Measurements from ENCODE around the gene LAMB3.

LAMB3 gene

DNA sequence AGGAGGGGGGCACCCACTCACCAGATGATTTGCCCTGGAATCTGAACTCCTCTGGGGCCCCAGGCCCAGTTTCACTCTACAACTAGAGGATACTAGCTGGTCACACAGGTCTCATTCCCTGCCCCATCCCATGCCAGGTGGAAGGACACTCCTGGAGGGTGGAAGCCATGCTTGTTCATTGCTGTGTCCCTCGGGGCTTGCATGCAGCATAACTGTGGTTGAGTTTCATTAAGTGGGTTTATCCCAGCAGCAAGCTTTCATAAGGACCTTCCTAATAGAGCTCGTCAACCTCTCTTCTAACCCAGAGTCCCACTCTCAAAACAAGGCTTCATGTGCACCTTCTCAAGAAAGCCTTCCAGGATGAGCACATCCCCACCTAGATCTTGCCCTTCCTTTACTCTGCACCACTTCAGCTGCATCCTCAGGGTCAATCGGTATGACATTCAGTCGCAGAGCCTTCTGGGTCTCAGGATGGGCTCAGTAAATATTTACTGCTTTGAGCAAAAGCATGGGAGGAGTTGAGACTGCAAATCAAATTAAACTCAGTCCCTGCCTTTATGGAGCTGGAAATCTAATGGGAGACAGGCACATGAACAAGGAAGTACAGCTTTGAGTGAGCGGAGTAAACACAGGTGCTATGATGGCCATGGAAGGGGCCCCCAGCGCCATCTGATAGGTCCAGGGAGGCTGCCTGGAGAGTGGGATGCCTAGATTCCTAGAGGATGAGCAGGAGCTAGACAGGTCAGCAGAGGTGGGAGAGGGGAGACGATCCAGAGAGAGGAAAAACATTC, 32.3 kb downstream of the LAMB3 start:
- no peak for DNase-seq

DNA sequence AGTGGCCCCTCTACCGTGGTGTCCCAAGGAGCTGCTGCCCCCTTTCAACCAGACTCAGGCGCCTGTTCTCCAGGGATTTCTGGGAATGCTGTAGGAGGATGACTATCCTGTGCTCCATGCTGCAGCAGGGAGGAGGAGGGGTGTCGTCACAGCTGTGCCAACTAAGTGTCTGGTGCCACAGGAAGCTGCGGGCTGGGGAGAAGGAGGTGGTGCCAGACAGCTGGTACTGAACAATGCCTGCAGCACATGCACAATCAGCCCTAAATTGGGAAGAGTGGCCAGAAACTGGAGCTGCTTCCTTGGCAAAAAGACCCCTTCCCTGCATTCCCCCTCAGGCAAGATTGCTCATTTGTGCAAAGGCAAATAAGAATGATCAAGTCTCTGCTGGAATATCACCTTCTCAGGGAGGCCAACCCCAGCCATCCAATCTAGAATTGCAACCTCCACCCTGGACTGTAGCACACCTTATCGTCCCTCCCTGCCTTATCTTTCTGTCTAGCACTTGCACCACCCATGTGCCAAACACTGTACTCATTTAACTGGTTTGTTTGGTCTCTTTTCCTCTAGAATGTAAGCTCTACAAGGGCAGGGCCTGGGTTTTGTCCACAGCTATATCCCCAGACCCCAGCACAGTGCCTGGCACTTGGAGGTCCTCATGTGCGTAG, 33.3 kb downstream of the LAMB3 start:
- peak in 50 of 56 donors; percentile 18 to 87 (median 63) for DNase-seq

DNA sequence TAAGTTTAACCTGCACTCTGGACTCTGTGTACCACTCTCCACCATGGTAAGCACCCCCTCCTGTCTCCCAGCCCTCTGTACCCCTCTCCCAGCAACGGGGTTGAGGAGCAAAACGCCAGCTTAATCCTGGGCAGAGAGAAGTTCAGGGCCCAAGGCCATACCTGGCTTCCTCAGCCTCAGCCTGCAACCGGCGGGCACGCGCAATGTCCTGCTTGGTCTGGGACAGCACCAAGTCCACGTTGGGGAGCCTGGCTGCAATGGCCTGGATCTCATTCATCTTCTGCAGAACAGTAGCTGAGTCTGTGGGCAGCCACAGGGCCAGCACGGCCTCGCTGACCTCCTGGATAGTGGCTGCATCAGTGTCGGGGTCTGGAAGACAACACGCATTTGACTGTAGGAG, 33.9 kb downstream of the LAMB3 start:
- DNase-seq: no peak

DNA sequence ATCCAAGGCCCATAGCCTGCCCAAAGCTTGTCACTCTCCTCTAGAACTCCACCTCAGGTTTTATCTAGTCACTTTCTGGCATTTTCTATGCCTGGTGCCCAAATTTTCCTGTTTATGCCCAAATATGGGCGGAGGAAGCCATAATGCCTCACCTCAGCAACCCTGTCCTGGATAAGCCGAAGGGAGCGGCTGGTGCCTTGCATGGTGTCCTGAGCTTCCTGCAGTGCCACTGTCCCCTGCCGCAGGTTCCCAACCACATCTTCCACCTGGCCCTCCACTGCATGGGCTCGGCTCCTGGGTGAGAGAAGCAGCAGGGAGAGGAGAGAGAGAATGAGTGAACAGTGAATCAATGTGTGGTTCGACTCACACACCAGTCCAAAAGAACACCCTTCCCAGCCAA, 34.5 kb downstream of the LAMB3 start:
- no peak for DNase-seq

DNA sequence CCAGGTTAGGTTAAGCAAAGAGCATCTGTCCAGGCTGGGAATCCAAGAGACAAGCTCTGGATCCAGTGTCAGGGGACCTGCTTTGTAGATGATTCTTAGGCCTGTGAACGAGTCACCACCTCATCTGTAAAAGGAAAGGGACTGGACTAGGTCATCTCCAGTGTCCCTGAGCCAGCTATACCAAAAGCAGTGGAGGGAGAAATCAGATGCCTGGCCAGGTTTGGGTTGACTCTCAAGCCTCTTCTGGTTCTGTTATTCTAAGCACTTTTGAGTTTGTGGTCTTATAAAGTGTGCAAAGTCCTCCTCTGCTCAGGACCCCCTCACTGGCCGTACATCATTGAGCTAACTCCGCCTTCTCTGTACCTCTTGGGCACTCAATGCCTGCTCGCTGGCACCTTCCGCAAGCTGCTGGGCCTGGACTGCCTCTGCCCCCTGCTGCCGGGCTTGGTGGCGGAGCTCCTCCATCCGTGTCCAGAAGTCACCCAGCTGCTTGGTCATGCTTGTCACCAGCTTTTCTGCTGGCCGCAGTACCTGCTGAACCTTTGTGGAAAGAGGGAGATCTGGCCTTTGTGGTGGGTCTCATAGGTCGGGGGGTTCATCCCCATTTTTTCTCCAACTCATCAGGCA, 35.1 kb downstream of the LAMB3 start:
- no peak for DNase-seq

DNA sequence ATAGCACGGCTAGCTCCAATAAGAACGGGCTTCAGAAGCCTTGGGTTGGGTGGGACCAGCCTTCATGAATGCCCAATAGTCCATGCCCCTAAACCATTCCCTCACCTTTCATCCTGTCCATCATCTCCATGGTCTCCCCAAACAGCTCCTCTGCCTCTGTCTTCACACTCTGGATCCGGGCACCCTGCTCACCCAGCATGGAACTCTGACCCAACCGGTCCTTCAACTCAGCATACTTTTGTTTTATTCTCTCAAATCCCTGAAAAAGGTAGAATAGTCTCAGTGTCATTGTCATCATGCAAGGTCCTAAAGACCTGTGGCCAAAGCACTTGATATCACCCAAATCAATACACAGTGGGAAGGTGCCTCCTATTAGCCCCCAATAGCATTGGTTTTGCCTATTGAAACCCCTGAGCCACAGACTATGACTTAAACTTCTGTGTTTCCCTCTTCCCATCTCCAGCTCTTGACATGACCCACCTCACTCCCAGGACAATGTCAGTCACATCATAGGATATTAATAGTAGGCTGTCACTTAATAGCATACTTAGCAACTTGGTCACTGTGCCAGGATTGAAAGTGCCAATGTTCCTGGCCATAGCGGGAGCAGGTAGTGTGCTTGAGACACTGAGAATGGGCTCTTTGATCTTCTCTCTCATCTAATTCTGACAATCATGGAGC, 35.7 kb downstream of the LAMB3 start:
- no peak for DNase-seq

DNA sequence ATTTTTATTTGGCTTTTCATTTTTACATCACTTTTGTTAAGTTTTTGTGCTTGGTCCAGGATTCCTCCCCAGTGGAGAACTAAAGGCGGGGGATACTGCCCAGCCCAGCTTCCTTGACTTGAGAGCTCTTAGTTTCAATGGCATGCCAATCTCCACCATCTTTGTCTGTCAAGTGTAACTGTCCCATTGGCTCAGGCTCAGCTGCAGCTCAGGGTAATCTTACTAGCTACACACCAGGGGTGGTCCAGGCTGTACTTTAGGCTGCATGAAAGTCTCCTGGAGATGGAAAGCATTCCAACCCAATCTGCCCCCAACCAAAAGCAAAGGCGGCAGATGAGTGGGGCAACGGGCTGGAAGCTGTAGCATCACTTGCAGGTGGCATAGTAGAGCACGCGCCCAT, 37.3 kb downstream of the LAMB3 start:
- no peak for DNase-seq

DNA sequence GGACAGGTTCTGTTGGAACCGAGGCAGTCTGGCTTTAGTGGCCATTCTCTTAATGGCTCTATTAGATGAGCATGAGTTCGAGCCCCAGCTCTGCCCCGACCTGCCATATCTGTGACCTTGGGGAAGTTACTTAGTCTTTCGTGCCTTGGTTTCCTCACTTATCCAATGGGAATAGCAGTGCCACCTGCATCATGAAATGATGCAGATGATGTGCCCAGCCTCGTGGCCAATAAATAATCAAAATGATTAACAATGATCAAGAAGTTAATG, 38.1 kb downstream of the LAMB3 start:
- DNase-seq: no peak

DNA sequence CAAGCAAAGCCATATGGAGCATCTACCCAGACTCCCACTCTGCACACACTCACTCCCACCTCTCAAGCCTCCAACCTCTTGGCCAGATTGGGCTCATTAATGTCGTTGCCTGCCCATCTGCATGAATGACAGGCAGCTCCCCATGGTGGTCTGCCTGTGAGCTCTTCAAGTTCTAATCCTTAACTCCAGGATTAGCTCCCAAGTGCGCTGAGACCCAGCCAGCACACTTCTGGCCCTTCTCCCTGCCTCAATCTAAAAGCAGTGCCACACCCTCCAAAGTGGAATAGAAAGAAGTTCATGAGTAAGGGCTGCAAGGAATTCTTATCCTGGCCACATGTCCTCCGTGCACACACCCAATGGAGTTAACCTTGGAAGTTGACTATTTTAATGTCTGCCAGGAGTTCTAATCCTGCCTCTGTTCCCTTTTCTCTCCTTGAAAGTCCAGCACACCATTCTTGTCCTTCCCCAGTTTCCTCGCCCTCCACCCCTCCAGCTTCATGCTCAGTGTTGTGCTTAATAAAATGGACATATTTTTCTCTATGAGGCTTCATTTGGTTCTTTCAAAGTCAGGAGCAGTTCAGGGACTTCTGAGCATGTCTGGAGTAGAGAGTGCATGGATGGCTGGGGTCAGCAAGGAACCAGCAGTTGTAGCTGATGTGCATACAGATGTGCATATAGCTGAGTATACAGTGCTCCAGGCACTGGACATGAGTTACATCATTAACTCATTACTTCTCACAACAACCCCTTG, 38.6 kb downstream of the LAMB3 start:
- no peak for DNase-seq

DNA sequence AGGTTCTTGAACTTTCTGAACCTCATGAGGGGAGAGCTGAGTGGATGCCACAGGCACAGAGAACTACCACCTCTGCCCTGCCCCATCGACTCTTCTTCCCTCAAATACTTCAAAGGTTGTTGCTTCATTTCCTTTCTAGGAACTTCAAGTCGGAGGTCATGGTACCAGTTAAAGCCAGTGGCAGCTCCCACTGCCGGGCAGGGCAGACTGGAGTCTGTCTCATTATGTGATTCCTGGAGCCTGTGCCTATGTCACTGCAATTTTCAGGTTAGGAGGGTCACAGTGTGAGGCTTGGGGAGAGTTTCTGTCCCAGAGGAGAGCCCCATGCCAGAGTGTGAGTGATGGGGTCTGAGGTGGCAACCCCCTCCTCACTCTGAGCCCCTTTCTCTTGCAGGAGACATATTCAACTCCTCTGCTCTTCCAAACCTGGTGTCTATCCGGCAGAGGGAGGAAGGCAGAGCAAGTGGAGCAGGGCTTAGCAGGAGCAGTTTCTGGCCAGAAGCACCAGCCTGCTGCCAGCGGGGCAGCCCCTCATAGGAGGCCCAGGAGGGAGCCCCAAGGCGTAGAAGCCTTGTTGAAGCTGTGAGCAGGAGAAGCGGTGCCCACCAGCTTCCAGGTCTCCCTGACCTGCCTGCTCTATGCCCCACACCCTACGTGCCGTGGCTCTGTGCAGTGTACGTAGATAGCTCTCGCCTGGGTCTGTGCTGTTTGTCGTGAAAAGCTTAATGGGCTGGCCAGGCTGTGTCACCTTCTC, 39.4 kb downstream of the LAMB3 start:
- DNase-seq: no peak

DNA sequence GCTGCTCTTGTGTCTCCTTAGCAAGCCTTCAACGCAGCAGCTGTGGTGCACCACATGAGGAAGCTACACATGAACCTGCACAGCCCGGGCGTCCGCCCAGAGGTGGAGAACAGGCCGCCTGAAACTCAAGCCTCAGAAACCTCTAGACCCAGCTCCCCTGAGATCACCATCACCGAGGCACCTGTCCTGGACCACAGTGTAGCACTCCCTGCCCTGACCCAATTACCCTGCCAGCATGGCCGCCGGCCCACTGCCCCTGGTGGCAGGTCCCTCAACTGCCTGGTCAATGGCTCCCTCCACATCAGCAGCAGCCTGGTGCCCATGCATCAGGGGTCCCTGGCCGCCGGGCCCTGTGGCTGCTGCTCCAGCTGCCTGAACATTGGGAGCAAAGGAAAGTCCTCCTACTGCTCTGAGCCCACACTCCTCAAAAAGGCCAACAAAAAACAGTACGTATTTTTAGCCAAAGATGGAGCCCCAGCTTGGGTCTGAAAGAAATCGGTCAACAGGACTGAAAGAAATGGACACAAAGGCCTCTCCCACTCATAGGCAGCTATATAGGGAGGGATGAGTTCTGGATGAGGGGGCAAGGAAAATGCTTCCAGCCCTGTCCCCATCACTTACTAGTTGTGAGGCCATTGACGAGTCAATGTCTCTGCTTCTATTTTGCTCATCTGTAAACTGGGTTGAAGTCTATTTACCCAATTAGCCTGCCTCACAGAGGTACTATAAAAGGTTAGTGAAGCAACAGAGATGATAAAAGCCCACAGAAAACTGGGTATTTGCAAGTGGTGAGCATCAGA, 40.3 kb downstream of the LAMB3 start:
- no peak for DNase-seq

DNA sequence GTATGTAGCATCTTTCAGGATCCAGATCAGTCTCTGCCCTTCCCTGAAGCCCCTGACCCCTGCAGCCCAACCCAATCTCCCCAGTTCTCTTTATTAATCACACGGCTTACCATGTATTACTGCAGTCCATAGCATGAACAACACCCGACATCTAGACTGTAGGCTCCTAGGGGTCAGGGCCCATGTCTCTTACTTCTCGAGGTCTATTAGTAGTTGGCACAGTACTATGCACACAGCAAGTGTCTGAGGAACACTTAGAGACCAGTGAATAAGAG, 41.7 kb downstream of the LAMB3 start:
- no peak for DNase-seq

DNA sequence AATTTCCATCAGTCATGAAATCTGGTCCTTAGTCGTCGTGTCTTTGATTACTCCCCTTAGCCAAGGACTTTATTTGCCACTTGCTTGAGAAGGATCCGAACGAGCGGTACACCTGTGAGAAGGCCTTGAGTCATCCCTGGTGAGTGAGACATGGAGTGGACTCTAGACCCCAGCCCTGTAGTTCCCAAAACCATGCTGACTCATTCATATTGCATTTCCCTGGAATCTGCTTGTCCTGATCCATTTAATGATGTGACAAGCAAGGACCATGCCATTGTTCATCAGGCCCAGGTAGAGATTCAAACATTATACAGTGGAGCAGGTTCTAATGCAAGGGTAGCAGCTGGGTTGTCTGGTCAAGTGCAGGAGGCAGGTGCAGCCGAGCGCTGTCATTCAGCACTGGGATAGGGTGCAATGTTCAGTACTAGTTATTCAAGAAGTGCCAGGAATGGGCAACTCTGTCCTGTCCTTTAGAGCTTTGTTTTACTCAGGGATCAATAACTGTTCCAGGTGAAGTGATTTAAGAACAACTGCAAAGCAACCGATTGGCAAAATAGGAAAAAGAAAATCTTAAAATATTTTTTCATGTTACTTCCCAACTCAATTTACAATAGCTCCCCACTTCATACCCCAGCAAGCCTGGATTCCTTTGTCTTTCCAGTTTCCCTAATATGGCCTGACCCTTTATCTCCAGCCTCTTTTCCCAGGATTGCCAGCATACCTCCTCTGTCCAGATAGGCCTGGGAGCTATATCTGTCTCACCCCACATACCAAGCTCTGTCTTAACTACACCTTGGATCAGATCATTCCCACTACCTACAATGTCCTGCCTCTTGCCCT, 42.2 kb downstream of the LAMB3 start:
- no peak for DNase-seq

DNA sequence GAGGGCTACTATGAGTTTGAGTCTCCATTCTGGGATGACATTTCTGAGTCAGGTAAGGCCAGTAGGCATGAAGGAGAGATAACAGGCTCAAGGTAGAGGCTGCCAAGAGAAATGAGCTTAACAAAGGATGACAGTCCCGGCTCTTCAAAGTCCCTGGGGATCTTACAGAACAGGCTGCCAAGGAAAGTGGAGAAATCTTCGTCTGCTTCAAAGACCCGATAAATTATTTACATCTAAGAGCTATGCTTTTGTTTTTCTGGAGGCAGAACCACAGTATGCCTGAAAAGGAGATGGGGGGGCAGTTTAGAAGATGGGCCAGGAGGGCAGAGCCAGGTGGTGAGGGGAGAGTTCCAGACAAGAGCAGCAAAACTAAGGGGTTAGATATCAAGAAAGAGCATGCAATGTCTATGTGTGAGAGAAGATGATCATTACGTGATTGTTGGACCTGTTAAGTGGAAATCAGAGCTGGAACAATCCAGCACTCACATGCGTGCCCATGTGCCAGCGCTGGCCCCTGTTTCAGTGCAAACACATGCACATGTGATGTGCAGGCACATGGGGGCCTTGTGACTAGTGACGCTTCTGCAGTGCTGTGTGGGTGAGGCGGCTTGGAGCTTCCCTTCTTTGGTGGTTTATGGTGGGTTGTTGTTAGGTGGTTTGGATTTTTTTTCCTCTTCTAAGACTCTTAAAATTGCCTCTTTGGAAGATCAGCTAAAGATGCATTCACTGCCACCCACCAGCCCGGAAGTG, 43.0 kb downstream of the LAMB3 start:
- DNase-seq: peak in 36 of 56 donors; percentile 12 to 81 (median 44)

DNA sequence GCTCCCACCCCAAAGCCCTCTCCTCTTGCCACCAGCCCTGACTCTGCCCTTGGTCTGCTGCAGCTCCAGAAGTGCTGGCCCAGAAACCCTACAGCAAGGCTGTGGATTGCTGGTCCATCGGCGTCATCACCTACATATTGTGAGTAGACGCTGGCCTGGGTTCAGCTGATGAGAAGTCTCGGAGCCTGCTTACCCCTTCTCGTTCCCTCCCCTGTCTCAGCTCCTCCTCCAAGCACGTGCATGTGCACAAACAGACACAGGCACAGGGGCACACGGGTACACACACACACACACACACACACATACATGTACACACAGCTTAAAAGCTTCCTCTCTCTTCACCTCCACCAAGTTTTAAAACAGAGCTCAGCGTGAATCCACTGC, 44.4 kb downstream of the LAMB3 start:
- no peak for DNase-seq

DNA sequence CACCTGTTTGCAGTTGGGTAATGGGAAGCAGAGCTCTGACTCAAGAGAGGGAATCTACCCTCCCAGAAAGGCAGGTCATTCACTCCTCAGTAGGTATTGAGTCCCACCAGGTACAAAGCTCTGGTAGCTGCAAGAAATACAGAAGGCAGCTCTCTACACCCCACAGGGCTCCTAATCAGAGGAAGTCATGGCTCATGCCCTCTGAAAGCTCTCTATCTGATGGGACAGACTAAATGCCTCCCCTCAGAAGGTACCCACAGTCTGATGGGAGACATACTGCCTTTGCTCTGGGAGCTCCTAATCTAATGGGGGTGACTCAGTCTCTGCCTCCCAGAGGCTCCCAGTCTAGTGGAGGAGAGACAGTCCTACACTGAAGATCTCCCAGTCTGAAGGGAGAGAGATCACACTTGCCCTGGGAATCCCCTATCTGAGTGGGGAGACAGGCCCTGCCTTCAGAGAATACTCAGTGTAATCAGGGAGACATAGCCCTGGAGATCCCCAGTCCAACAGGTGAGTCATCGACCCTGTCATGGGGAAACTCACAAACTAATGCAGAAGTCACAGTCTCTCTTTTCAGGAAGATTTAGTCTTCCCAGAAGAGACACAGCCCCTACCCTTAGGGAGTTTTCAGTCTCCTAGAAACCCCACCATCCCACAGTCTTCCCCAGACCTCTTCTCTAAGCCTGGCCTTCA, 45.0 kb downstream of the LAMB3 start:
- no peak for DNase-seq

DNA sequence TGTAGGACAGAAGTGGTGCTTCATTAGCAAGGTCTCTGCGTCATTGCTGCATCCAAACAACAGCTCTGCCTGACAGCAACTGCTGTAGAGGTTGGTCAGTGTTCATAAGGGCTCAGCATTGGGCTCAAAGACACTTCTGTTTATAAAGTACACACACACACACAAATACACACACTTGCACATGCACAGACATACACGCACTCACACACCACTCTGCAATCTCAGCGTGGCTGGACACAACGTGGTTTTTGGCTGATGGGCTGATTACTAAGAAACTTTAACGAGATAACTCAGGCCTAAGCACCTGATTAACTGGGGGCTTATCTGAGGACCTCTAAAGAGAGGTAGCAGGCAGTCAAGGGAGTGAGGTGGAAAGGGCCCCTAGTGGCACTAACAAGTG, 48.3 kb downstream of the LAMB3 start:
- DNase-seq: no peak
